ENCODE data around the gene TCF15.

The TCF15 gene

GRCh38 chr20:576156-576555 lies 34.0 kb downstream of the TCF15 start:
- DNase-seq: no peak

- no peak for DNase-seq
Observed at GRCh38 chr20:575230-575629, 34.9 kb downstream of the TCF15 start.

GRCh38 chr20:574297-574942 lies 35.7 kb downstream of the TCF15 start:
- no peak for DNase-seq

- no peak for DNase-seq
Observed at GRCh38 chr20:573414-574296, 36.5 kb downstream of the TCF15 start.

- DNase-seq: no peak
Observed at GRCh38 chr20:572727-573126, 37.4 kb downstream of the TCF15 start.

GRCh38 chr20:571754-572441 lies 38.2 kb downstream of the TCF15 start:
- DNase-seq: no peak

- DNase-seq: no peak
Observed at GRCh38 chr20:568673-569415, 41.3 kb downstream of the TCF15 start.

- DNase-seq: no peak
Observed at GRCh38 chr20:568097-568652, 41.9 kb downstream of the TCF15 start.

GRCh38 chr20:564192-564591 lies 45.9 kb downstream of the TCF15 start:
- no peak for DNase-seq

- DNase-seq: no peak
Observed at GRCh38 chr20:563187-563586, 46.9 kb downstream of the TCF15 start.

- DNase-seq: no peak
Observed at GRCh38 chr20:562232-562897, 47.7 kb downstream of the TCF15 start.

GRCh38 chr20:561437-562231 lies 48.5 kb downstream of the TCF15 start:
- peak; percentile 32 for DNase-seq

GRCh38 chr20:560680-561079 lies 49.4 kb downstream of the TCF15 start:
- DNase-seq: no peak

- DNase-seq: no peak
Observed at GRCh38 chr20:558117-558516, 52.0 kb downstream of the TCF15 start.

GRCh38 chr20:556984-557383 lies 53.1 kb downstream of the TCF15 start:
- no peak for DNase-seq

- DNase-seq: no peak
Observed at GRCh38 chr20:555976-556385, 54.1 kb downstream of the TCF15 start.
